Heart right ventricle (tissue), 16 donors: ENCODE measurements around the gene B3GALT4. TPM values are rescaled to one million over a fixed set of nuclear protein-coding genes. Genes with fewer than 3 reads are reported as not detected.
A peak's percentile ranks its signal among the peaks of the same experiment; 100 is the strongest.

ENCODE experiments used
- ATAC-seq, 8 donors: fragments of 200-7000 bp; cut with Tn5 transposase; one replicate each; pipeline ENCODE4 v1.9.1; 2020; ENCODE audit warnings: mild to moderate bottlenecking in 8 of 8, moderate library complexity in 8 of 8, moderate number of reproducible peaks in 1 of 8
- DNase-seq, 2 donors: peaks; one replicate each; pipeline ENCODE4 v3.0.0-alpha.2; 2020
- H3K27ac ChIP-seq, 10 donors: fragments of 200-600 bp; sonication (generic) in 2 of 10; one replicate each; pipeline versions ENCODE4 v1.5.0 to v1.8.0; 2020 to 2022; ENCODE audit warnings: mild to moderate bottlenecking in 3 of 10
- H3K27me3 ChIP-seq, 7 donors: fragments of 200-600 bp; one replicate each; pipeline ENCODE4 v1.8.0; 2021 to 2022; ENCODE audit warnings: mild to moderate bottlenecking in 2 of 7
- H3K36me3 ChIP-seq, 9 donors: fragments of 200-600 bp; sonication (generic) in 1 of 9; one replicate each; pipeline versions ENCODE4 v1.5.0 to v1.8.0; 2020 to 2022; ENCODE audit warnings: mild to moderate bottlenecking in 2 of 9
- H3K4me1 ChIP-seq, 9 donors: fragments of 200-600 bp; sonication (generic) in 1 of 9; one replicate each; pipeline versions ENCODE4 v1.5.0 to v1.8.0; 2020 to 2022; ENCODE audit warnings: mild to moderate bottlenecking in 4 of 9
- H3K4me3 ChIP-seq, 10 donors: fragments of 200-600 bp; sonication (generic) in 2 of 10; one replicate each; pipeline versions ENCODE4 v1.5.0 to v1.8.0; 2020 to 2022; ENCODE audit warnings: mild to moderate bottlenecking in 7 of 10, moderate library complexity in 2 of 10
- H3K9me3 ChIP-seq, 11 donors: fragments of 200-600 bp in 10 of 11; sonication (generic) in 2 of 11; one replicate each; pipeline versions ENCODE4 v1.5.0 to v1.8.0; 2013 to 2022; ENCODE audit warnings: mild to moderate bottlenecking in 2 of 11, control low read depth in 1 of 11, moderate library complexity in 1 of 11
- CTCF ChIP-seq, 9 donors: fragments of 200-600 bp; sonication (generic) in 2 of 9; IDR thresholded peaks; one replicate each; pipeline versions ENCODE4 v1.5.0 to v1.8.0; 2021 to 2022; ENCODE audit warnings: antibody characterized with exemption in 9 of 9, mild to moderate bottlenecking in 5 of 9, moderate library complexity in 1 of 9
- WGBS, 2 donors: extraction: QIAGEN DNeasy Blood & Tissue Kit; methylation state at CpG; one replicate each; pipeline ENCODE4 v1.1.7; 2013; ENCODE audit warnings: inconsistent platforms in 1 of 2; 5-methylcytosine and 5-hydroxymethylcytosine counted together
- intact Hi-C, 10 donors: fragments of 100-400 bp; cut with DNase I; formaldehyde crosslinking; loops; one replicate each; pipeline versions ENCODE4 v1.11.1 to v1.14.2; 2022
- polyA plus RNA-seq, 2 donors: library from polyadenylated mRNA; stranded (reverse); fragments of 200-250 nt; gene quantifications; one replicate each; pipeline ENCODE4 v1.2.3, GENCODE V29; 2013
- total RNA-seq, 10 donors: library from RNA; stranded (reverse); fragmentation: NEBNext Ultra II Directional in 3 of 10; extraction: Animal tissue kit (Norgen Biotek cat#: 25700) in 3 of 10; gene quantifications; one replicate each; pipeline versions ENCODE4 v1.2.1 to v1.2.4, GENCODE V29; 2021 to 2023
- donor health status: Arrhythmogenic right ventricular cardiomyopathy.
- donor health status: ischemic (EF 13 %, LVEDD 7.1; RV severe dilation, severe dysfunction).
- donor health status: healthy with polysubstance abuse.
- donor health status: DM: no; HTN: yes; CAD: no.
- donor health status: DM: no; HTN: no; CAD: no.
- donor health status: ischemic (EF 25% LVEDD 6.9; RV normal size, moderate dysfunction).
- donor health status: ischemic (EF 25% LVEDD 5.7; RV mildly dilated, moderate dysfunction).
- donor health status: healthy.
- donor health status: DM: yes; HTN: yes; CAD: no.
- donor health status: Ischemic cardiomyopathy.
- donor health status: ischemic (EF 35%, LVEDD 5.7; RV mildly dilated, moderate dysfunction).
- donor health status: nonischemic (EF 11% LVEDD 7.7; RV severe dilation, severe dysfunction).
- donor health status: DM: yes; HTN: yes; CAD: no.
- donor health status: PGD.
- donor health status: ischemic (EF 29% LVEDD 5.4; RV normal size, mild dysfunction).
- donor health status: nonischemic (EF 23%, LVEDD 6.1; RV moderate dilation, normal function).

Gene B3GALT4
- total and polyA plus RNA-seq, 12 donors: 5.3 to 12.2 (median 8.0) TPM

- H3K36me3 ChIP-seq: no peaks in the 10 kb centered on the region
- ATAC-seq (no peak), DNase-seq (no peak)
- peaks cover 0 to 60% (median 22%) of the 10 kb centered on the region in 7 donors for H3K27me3 ChIP-seq
- H3K4me3 ChIP-seq: no peak overlapping the region
- H3K4me1 ChIP-seq: no peaks in the 10 kb centered on the region
- H3K9me3 ChIP-seq: no peaks in the 10 kb centered on the region
- TF ChIP-seq CTCF (IDR thresholded peaks at IDR 0.05): no peak
- WGBS, 2 donors: 59 to 69% methylated on average over 2 of the region's 2 CpGs
- intact Hi-C loops: loop anchor here in 1 of 10 donors (5.0 to 10.0 kb wide), 2 partner anchors 240 to 323 kb away; no protein-coding TSS in a partner anchor
- no peak overlapping the region for H3K27ac ChIP-seq
These were observed 39.2 kb upstream of the B3GALT4 start for GRCh38 chr6:33237741-33238140.

- Histone ChIP-seq H3K27me3 (peaks cover 0 to 43% (median 13%) of the 10 kb centered on the region in 7 donors), H3K4me1 (no peaks in the 10 kb centered on the region), H3K4me3 (no peak overlapping the region), H3K27ac (no peak overlapping the region), H3K36me3 (no peaks in the 10 kb centered on the region), H3K9me3 (no peaks in the 10 kb centered on the region)
- WGBS, 2 donors: 61 to 70% methylated on average over 3 of the region's 3 CpGs
- DNase-seq (no peak), ATAC-seq (no peak)
- TF ChIP-seq CTCF (IDR thresholded peaks at IDR 0.05): no peak
- intact Hi-C loops: loop anchor here in 5 of 10 donors (10.0 kb wide), 4 partner anchors 127 to 307 kb away; partner anchors contain the start of gene HLA-DOA (in 1 of the 5)
These were observed 35.0 kb upstream of the B3GALT4 start for GRCh38 chr6:33241968-33242367.

- no peak for TF ChIP-seq CTCF (IDR thresholded peaks at IDR 0.05)
- Histone ChIP-seq H3K27ac (no peak overlapping the region), H3K9me3 (no peaks in the 10 kb centered on the region), H3K36me3 (no peaks in the 10 kb centered on the region), H3K27me3 (peaks cover 0 to 43% (median 13%) of the 10 kb centered on the region in 7 donors), H3K4me1 (peaks cover 0 to 9% (median 3%) of the 10 kb centered on the region in 9 donors), H3K4me3 (no peak overlapping the region)
- WGBS, 2 donors: 41 to 46% methylated on average over 1 of the region's 1 CpG
- ATAC-seq (no peak), DNase-seq (no peak)
- intact Hi-C loops: loop anchor here in 5 of 10 donors (10.0 kb wide), 4 partner anchors 129 to 309 kb away; partner anchors contain the start of gene HLA-DOA (in 1 of the 5)
These were observed 33.4 kb upstream of the B3GALT4 start for GRCh38 chr6:33243476-33243875.

- H3K9me3 ChIP-seq: no peaks in the 10 kb centered on the region
- H3K4me1 ChIP-seq: peaks cover 7 to 33% (median 22%) of the 10 kb centered on the region in 9 donors
- peak overlapping the region; percentile 16 to 76 (median 61) for H3K4me3 ChIP-seq
- H3K36me3 ChIP-seq: peaks cover 0 to 26% (median 4%) of the 10 kb centered on the region in 9 donors
- peak; percentile 90 for DNase-seq
- H3K27me3 ChIP-seq: peaks cover 0 to 12% (median 0%) of the 10 kb centered on the region in 7 donors
- peak; percentile 94 to 100 (median 98) for TF ChIP-seq CTCF (IDR thresholded peaks at IDR 0.05)
- peak overlapping the region; percentile 19 to 96 (median 92) for H3K27ac ChIP-seq
- ATAC-seq: peak; percentile 53 to 85 (median 74)
- 5% methylated on average over 28 of the region's 28 CpGs for WGBS, 2 donors
- intact Hi-C loops: loop anchor here (1.0 to 10.0 kb wide), 20 partner anchors 36 to 313 kb away; partner anchors contain the start of genes RXRB (in 3 of the 10), SLC39A7 (in 3 of the 10), HSD17B8 (in 2 of the 10) and HLA-DOA (in 1 of the 10)
These were observed 28.8 kb upstream of the B3GALT4 start for GRCh38 chr6:33247977-33248642.
